Endothelial cell of umbilical vein (primary cell): ENCODE results near the gene ELOVL5. TPM values are rescaled to one million over a fixed set of nuclear protein-coding genes. Genes with fewer than 3 reads are reported as not detected.

Experiments
- Bru-seq: library from RNA; stranded (reverse); fragments of 400-500 nt; gene quantifications from one replicate; lab custom pipeline; 2021; lab: Mats Ljungman, UMichigan
- BruChase-seq, 2 experiments: library from RNA; stranded (reverse); fragments of 400-500 nt; gene quantifications; one replicate each; lab custom pipeline; 2021; lab: Mats Ljungman, UMichigan
- BruUV-seq: library from RNA; stranded (reverse); fragments of 400-500 nt; replicated peaks from 2 replicates; lab custom pipeline; 2021; lab: Mats Ljungman, UMichigan
- CTCF ChIA-PET: fragments of 300-600, 350-600 bp; sonication (Branson Sonifier 250); formaldehyde crosslinking; loops from one replicate; lab custom pipeline; 2021; ENCODE audit warnings: antibody characterized with exemption, inconsistent platforms; lab: Charles Lee
- POLR2A ChIA-PET: fragments of 300-600, 350-600 bp; sonication (Branson Sonifier 250); formaldehyde crosslinking; loops from one replicate; lab custom pipeline; 2021; ENCODE audit warnings: antibody characterized with exemption, inconsistent platforms; lab: Charles Lee
- DNase-seq: peaks from one replicate; pipeline ENCODE4 v3.0.0-alpha.2; 2011; ENCODE audit warnings: low read depth, low spot score
- FAIRE-seq: peaks from 2 replicates; lab custom pipeline; 2011; peaks lifted over from hg19 to GRCh38; lab: Jason Lieb, UNC
- H2AFZ ChIP-seq: 2 replicates; pipeline ENCODE4 v1.6.0; 2012; ENCODE audit warnings: low read depth, low read length, control low read depth, inconsistent platforms
- H3K27ac ChIP-seq: 2 replicates; pipeline ENCODE4 v1.5.1; 2011; ENCODE audit warnings: low read depth, mild to moderate bottlenecking, control low read depth, low read length, moderate library complexity; ENCODE audit not compliant: insufficient read depth
- H3K27me3 ChIP-seq, 2 experiments: 2 replicates each; pipeline versions ENCODE4 v1.6.0 to v1.6.1; 2011; ENCODE audit warnings: low read length in 2 of 2, mixed read lengths in 1 of 2; ENCODE audit not compliant: control insufficient read depth in 2 of 2, insufficient read depth in 2 of 2
- H3K36me3 ChIP-seq, 2 experiments: 2 replicates in 1 of 2; 3 replicates in 1 of 2; pipeline ENCODE4 v1.5.1; 2011; ENCODE audit warnings: low read length in 2 of 2, mild to moderate bottlenecking in 1 of 2, moderate library complexity in 1 of 2; ENCODE audit not compliant: control insufficient read depth in 2 of 2, insufficient read depth in 2 of 2; ENCODE audit errors: extremely low read depth in 1 of 2
- H3K4me1 ChIP-seq: 3 replicates; pipeline ENCODE4 v1.5.1; 2011; ENCODE audit warnings: mild to moderate bottlenecking, low read length; ENCODE audit not compliant: control insufficient read depth, insufficient read depth; ENCODE audit errors: extremely low read depth
- H3K4me2 ChIP-seq: 2 replicates; pipeline ENCODE4 v1.6.1; 2011; ENCODE audit warnings: low read length, control low read depth, mixed read lengths; ENCODE audit not compliant: insufficient read depth
- H3K4me3 ChIP-seq, 3 experiments: fragments of 200-600 bp in 1 of 3; sonication (generic), shearing (Covaris generic) in 1 of 3; replicated peaks in 1 of 3; 2 replicates each; pipeline ENCODE4 v1.5.1; 2011 to 2016; ENCODE audit warnings: control low read depth in 3 of 3, low read length in 3 of 3, mild to moderate bottlenecking in 2 of 3, inconsistent platforms in 1 of 3, low read depth in 1 of 3, moderate library complexity in 1 of 3; ENCODE audit not compliant: insufficient read depth in 1 of 3
- H3K79me2 ChIP-seq: 2 replicates; pipeline ENCODE4 v1.6.0; 2012; ENCODE audit warnings: low read length, inconsistent platforms; ENCODE audit not compliant: control insufficient read depth, insufficient read depth
- H3K9ac ChIP-seq: replicated peaks from 2 replicates; pipeline ENCODE3; 2011; ENCODE audit warnings: low read length, control low read depth; ENCODE audit not compliant: insufficient read depth; ENCODE audit errors: extremely low read depth
- H3K9me1 ChIP-seq: replicated peaks from 3 replicates; pipeline ENCODE4 v1.6.0; 2011; ENCODE audit warnings: mild to moderate bottlenecking, low read length; ENCODE audit not compliant: control insufficient read depth, insufficient read depth; ENCODE audit errors: extremely low read depth
- H3K9me3 ChIP-seq: replicated peaks from 2 replicates; pipeline ENCODE4 v1.5.1; 2012; ENCODE audit warnings: low read length, inconsistent platforms; ENCODE audit not compliant: control insufficient read depth, insufficient read depth
- H4K20me1 ChIP-seq: replicated peaks from 2 replicates; pipeline ENCODE3; 2011; ENCODE audit warnings: mild to moderate bottlenecking, low read length; ENCODE audit not compliant: control insufficient read depth, insufficient read depth; ENCODE audit errors: extremely low read depth
- EZH2 ChIP-seq: IDR thresholded peaks from 2 replicates; pipeline ENCODE4 v1.6.1; 2012; ENCODE audit warnings: borderline replicate concordance, low read depth, mild to moderate bottlenecking, moderate library complexity, low read length, inconsistent platforms; ENCODE audit not compliant: severe bottlenecking
- FOS ChIP-seq: IDR thresholded peaks from 2 replicates; pipeline ENCODE4 v1.6.1; 2011; ENCODE audit warnings: mild to moderate bottlenecking, low read length, moderate library complexity, borderline replicate concordance; ENCODE audit not compliant: insufficient read depth
- GATA2 ChIP-seq: IDR thresholded peaks from 2 replicates; pipeline ENCODE4 v1.7.0; 2011; ENCODE audit warnings: low read depth, mild to moderate bottlenecking, moderate library complexity, mixed read lengths, low read length; ENCODE audit not compliant: insufficient read length, insufficient read depth
- JUN ChIP-seq: IDR thresholded peaks from 2 replicates; pipeline ENCODE4 v1.6.1; 2011; ENCODE audit warnings: borderline replicate concordance, low read depth; ENCODE audit not compliant: insufficient read length, insufficient read depth
- POLR2AphosphoS5 ChIP-seq: IDR thresholded peaks from 2 replicates; pipeline ENCODE4 v1.6.1; 2012; ENCODE audit warnings: low read depth, mild to moderate bottlenecking, control low read depth, low read length, moderate library complexity; ENCODE audit not compliant: insufficient read depth
- dilution Hi-C: fragments of 300-500 bp; cut with MboI; formaldehyde crosslinking; loops from one replicate; pipeline ENCODE4 v1.15.0; 2019; ENCODE audit warnings: low sequenced_read_pairs; ENCODE audit not compliant: extremely low pct_ligation_motif_present
- intact Hi-C: fragments of 100-400 bp; cut with micrococcal nuclease; formaldehyde crosslinking; loops from one replicate; pipeline ENCODE4 v1.10.0; 2022
- long read RNA-seq: library from polyadenylated mRNA; stranded (forward); transcript quantifications from one replicate; pipeline ENCODE4 v2.0.0, GENCODE V29; 2021
- polyA minus RNA-seq, 3 experiments: library from RNA; depleted of rRNA, polyadenylated mRNA; stranded (reverse); fragments of >200 nt; gene quantifications; 1 replicate in 1 of 3; 2 replicates in 2 of 3; pipeline ENCODE4 v1.2.3, GENCODE V29; 2011
- polyA plus RNA-seq, 4 experiments: library from polyadenylated mRNA; depleted of rRNA in 3 of 4; stranded (reverse) in 3 of 4; unstranded in 1 of 4; fragments of >200 nt; gene quantifications; 2 replicates each; pipeline versions ENCODE4 v1.2.1 to v1.2.3, GENCODE V29; 2011 to 2012; ENCODE audit warnings: missing spikeins in 1 of 4
- total RNA-seq: library from RNA; stranded (reverse); gene quantifications from 2 replicates; pipeline ENCODE4 v1.2.3, GENCODE V29; 2021
- TF ChIP-seq, protein P1 (sequence below): IDR thresholded peaks from 2 replicates; pipeline ENCODE4 v1.6.1; 2011; ENCODE audit not compliant: insufficient read depth, insufficient read length
- TF ChIP-seq, protein P2 (sequence below), 2 donors: IDR thresholded peaks; 1 replicate in 1 of 2; 2 replicates in 1 of 2; pipeline ENCODE4 v1.5.1; 2011; ENCODE audit warnings: low read length in 2 of 2, mild to moderate bottlenecking in 2 of 2, moderate library complexity in 2 of 2, control low read depth in 1 of 2, inconsistent platforms in 1 of 2, low read depth in 1 of 2; ENCODE audit not compliant: insufficient read depth in 1 of 2; ENCODE audit errors: extremely low read depth in 1 of 2

ELOVL5 gene, protein sequence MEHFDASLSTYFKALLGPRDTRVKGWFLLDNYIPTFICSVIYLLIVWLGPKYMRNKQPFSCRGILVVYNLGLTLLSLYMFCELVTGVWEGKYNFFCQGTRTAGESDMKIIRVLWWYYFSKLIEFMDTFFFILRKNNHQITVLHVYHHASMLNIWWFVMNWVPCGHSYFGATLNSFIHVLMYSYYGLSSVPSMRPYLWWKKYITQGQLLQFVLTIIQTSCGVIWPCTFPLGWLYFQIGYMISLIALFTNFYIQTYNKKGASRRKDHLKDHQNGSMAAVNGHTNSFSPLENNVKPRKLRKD
- total RNA-seq (140 and 149 TPM in 2 replicates), polyA plus RNA-seq (83.6 and 85.9 TPM in 2 replicates), polyA minus RNA-seq (219 and 237 TPM in 2 replicates), Bru-seq, nascent RNA (percentile 94 among the genes with signal in this experiment), BruChase-seq, experiment 1, labeled RNA remaining after a 6-hour chase (percentile 93 among the genes with signal in this experiment), BruChase-seq, experiment 2, labeled RNA remaining after a 2-hour chase (percentile 90 among the genes with signal in this experiment)
- polyA plus RNA-seq (2011; cell fraction: cytosol; rRNA removed), result 71.9 and 72.9 TPM in 2 replicates
- 147 and 171 TPM in 2 replicates for polyA plus RNA-seq (2011; cell fraction: nucleus; rRNA removed)
- 99.6 and 127 TPM in 2 replicates for polyA plus RNA-seq (2012)
- polyA minus RNA-seq (2011; cell fraction: cytosol; rRNA and poly(A)+ RNA removed), result 68.2 TPM
- 105 and 133 TPM in 2 replicates for polyA minus RNA-seq (2011; cell fraction: nucleus; rRNA and poly(A)+ RNA removed)
- long read RNA-seq, transcript ELOVL5-207 (7 exons, 2,875 nt), result minor isoform, 40 of 339 reads
- long read RNA-seq, transcript ELOVL5-202 (3 exons, 580 nt), result minor isoform, 5 of 339 reads
- long read RNA-seq, transcript ELOVL5-201 (8 exons, 2,827 nt), result major isoform, 174 of 339 reads
- long read RNA-seq, partial matches to known transcripts, result 87 of 339 reads
- long read RNA-seq, other reads (novel, unspliced or antisense), result 33 of 339 reads

DNA sequence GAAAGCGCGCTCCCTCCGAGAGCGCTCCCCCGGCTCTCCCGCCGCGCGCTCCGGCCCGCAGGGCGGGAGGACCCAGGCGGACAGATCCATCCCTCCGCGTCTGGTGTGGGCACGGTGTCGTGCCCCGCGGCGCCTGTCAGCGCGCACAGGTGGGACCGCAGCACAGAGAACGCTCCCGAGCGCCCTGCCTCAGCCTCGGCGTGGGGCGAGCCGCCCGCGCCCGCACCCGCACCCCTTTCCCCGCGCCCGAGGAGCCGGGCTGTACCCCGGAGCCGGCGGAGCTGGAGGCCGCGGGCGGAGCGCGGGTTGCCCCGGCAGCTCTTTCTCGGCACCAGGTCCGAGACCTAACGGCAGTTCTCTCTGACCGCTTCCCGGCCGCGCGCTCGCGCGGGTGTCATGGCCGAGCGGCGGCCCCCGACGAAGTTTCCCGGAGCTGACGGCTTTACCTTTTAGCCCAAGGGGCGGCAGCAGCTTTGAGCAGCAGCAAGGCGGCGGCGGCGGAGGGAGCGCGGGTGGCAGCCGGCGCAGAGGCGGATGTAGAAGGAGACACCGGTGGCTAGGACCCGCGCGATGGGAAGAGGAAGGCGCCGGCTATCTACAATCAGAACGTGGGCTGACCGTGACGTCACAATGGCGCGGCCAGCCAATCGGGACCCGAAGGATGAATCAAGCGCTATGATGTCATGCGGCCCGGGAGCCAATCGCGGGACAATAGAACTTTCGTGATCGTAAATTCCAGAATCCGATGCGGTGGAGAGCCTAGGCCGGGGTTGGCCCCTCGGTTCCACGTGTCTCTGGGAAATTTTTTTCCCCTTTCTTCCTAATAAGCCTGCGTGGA lies at the start of gene ELOVL5:
TSS of gene ELOVL5 (minus strand) at position 580 of the 838 bp plus-strand sequence. CDS start 53,251 bp downstream, outside the sequence.
- peaks cover 12% of the 10 kb centered on the region for H3K4me1 ChIP-seq
- intact Hi-C loops (loop anchor here (1.0 to 10.0 kb wide), 5 partner anchors 11 to 354 kb away; partner anchors contain the start of gene GSTA4), dilution Hi-C loops (no loop called here)
- no peaks in the 10 kb centered on the region for H3K9me3 ChIP-seq
- peak within 1 kb of the TSS; percentile 87 to 97 (median 88) for H3K4me3 ChIP-seq
- no peaks in the 10 kb centered on the region for H3K9me1 ChIP-seq
- POLR2A ChIA-PET, result interaction anchor here (1.0 to 2.7 kb wide), 3 partner anchors 11 to 48 kb away, joined by 3 to 23 read pairs (median 5); no protein-coding TSS in a partner anchor
- H3K36me3 ChIP-seq, result no peaks in the 10 kb centered on the region
- FAIRE-seq (peak; percentile 92), DNase-seq (peak; percentile 98)
- H3K9ac ChIP-seq, result peak within 1 kb of the TSS; percentile 98
- peak within 1 kb of the TSS; percentile 96 for H3K27ac ChIP-seq
- CTCF ChIA-PET, result interaction anchor here (0.6 to 2.7 kb wide), 10 partner anchors 9 to 785 kb away, joined by 3 to 13 read pairs (median 4); no protein-coding TSS in a partner anchor
- H3K27me3 ChIP-seq, result peaks cover 5 to 14% of the 10 kb centered on the region in 2 experiments
- H2AFZ ChIP-seq, result peak within 1 kb of the TSS; percentile 100
- peaks cover 10% of the 10 kb centered on the region for H4K20me1 ChIP-seq
- H3K79me2 ChIP-seq, result peaks cover 55% of the 10 kb centered on the region
- H3K4me2 ChIP-seq, result peak within 1 kb of the TSS; percentile 94
- TF ChIP-seq FOS, result no peak
- TF ChIP-seq, protein P1, sequence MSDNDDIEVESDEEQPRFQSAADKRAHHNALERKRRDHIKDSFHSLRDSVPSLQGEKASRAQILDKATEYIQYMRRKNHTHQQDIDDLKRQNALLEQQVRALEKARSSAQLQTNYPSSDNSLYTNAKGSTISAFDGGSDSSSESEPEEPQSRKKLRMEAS, result peak; percentile 49
- peak; percentile 57 for TF ChIP-seq JUN
- TF ChIP-seq, protein P2, sequence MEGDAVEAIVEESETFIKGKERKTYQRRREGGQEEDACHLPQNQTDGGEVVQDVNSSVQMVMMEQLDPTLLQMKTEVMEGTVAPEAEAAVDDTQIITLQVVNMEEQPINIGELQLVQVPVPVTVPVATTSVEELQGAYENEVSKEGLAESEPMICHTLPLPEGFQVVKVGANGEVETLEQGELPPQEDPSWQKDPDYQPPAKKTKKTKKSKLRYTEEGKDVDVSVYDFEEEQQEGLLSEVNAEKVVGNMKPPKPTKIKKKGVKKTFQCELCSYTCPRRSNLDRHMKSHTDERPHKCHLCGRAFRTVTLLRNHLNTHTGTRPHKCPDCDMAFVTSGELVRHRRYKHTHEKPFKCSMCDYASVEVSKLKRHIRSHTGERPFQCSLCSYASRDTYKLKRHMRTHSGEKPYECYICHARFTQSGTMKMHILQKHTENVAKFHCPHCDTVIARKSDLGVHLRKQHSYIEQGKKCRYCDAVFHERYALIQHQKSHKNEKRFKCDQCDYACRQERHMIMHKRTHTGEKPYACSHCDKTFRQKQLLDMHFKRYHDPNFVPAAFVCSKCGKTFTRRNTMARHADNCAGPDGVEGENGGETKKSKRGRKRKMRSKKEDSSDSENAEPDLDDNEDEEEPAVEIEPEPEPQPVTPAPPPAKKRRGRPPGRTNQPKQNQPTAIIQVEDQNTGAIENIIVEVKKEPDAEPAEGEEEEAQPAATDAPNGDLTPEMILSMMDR (IDR thresholded peaks at IDR 0.05; ENCODE audit: extremely low read depth in 1 of 2, insufficient read depth in 1 of 2, low read depth in 1 of 2, low read length in 2 of 2), result no peak
- peak; percentile 77 for TF ChIP-seq POLR2AphosphoS5
- TF ChIP-seq GATA2, result peak; percentile 82
- TF ChIP-seq EZH2, result no peak
- BruUV-seq, result TSS peak; percentile 33
